B cell (primary cell): ENCODE results near the gene CLIP1. TPM values are rescaled to one million over a fixed set of nuclear protein-coding genes. Genes with fewer than 3 reads are reported as not detected.

Experiments
- ATAC-seq: fragments of 200-7000 bp; cut with Tn5 transposase; one replicate; pipeline ENCODE4 v1.10.0; 2021; ENCODE audit warnings: low read depth, mild to moderate bottlenecking, moderate number of reproducible peaks, moderate library complexity
- CTCF ChIA-PET: fragments of 350-600 bp; sonication (Branson Sonifier 250); formaldehyde crosslinking; loops from one replicate; lab custom pipeline; 2021; ENCODE audit warnings: antibody characterized with exemption, inconsistent platforms; lab: Charles Lee
- POLR2A ChIA-PET: fragments of 350-600 bp; sonication (Branson Sonifier 250); formaldehyde crosslinking; loops from one replicate; lab custom pipeline; 2021; ENCODE audit warnings: antibody characterized with exemption; lab: Charles Lee
- DNase-seq: peaks from one replicate; pipeline ENCODE4 v3.0.0; 2013
- H2AFZ ChIP-seq: 2 replicates; pipeline ENCODE4 v1.6.1; 2012; ENCODE audit warnings: mild to moderate bottlenecking, low read depth, low read length; ENCODE audit not compliant: insufficient read depth, poor library complexity, severe bottlenecking
- H3K27ac ChIP-seq, 2 donors: 1 replicate in 1 of 2; 2 replicates in 1 of 2; pipeline ENCODE4 v1.5.1; 2012 to 2013; ENCODE audit warnings: low read length in 2 of 2, mild to moderate bottlenecking in 2 of 2, moderate library complexity in 1 of 2
- H3K27me3 ChIP-seq, 4 experiments: fragments of 200-600 bp in 1 of 4; sonication (generic) in 1 of 4; replicated peaks in 1 of 4; 1 replicate in 2 of 4; 2 replicates in 2 of 4; pipeline versions ENCODE4 v1.6.1 to v1.7.0; 2013 to 2016; ENCODE audit warnings: low read length in 3 of 4, mild to moderate bottlenecking in 2 of 4, mixed read lengths in 1 of 4, moderate library complexity in 1 of 4; ENCODE audit not compliant: insufficient read depth in 4 of 4, control insufficient read depth in 3 of 4; ENCODE audit errors: control extremely low read depth in 1 of 4
- H3K36me3 ChIP-seq, 2 experiments: replicated peaks in 1 of 2; 1 replicate in 1 of 2; 2 replicates in 1 of 2; pipeline versions ENCODE4 v1.6.1 to v1.7.1; 2013; ENCODE audit warnings: low read length in 1 of 2; ENCODE audit not compliant: insufficient read depth in 2 of 2, control insufficient read depth in 1 of 2; ENCODE audit errors: control extremely low read depth in 1 of 2, extremely low read depth in 1 of 2
- H3K4me1 ChIP-seq, 2 donors: fragments of 200-600 bp in 1 of 2; sonication (generic) in 1 of 2; 1 replicate in 1 of 2; 2 replicates in 1 of 2; pipeline versions ENCODE4 v1.5.1 to v1.6.1; 2013 to 2017; ENCODE audit warnings: low read length in 2 of 2; ENCODE audit not compliant: control insufficient read depth in 2 of 2, insufficient read depth in 2 of 2
- H3K4me2 ChIP-seq: replicated peaks from 2 replicates; pipeline ENCODE3; 2012; ENCODE audit warnings: mild to moderate bottlenecking, low read depth, low read length; ENCODE audit not compliant: poor library complexity, severe bottlenecking
- H3K4me3 ChIP-seq, 5 experiments: fragments of 200-600 bp in 1 of 5; sonication (generic) in 1 of 5; 1 replicate in 3 of 5; 2 replicates in 2 of 5; pipeline versions ENCODE4 v1.5.1 to v1.7.0; 2011 to 2016; ENCODE audit warnings: low read length in 4 of 5, mild to moderate bottlenecking in 4 of 5, low read depth in 2 of 5, control low read depth in 1 of 5, moderate library complexity in 1 of 5; ENCODE audit not compliant: insufficient read depth in 1 of 5; ENCODE audit errors: control extremely low read depth in 1 of 5, extremely low read depth in 1 of 5
- H3K79me2 ChIP-seq: fragments of 200-600 bp; sonication (generic); one replicate; pipeline ENCODE4 v1.6.0; 2016; ENCODE audit warnings: low read length; ENCODE audit not compliant: control insufficient read depth, insufficient read depth
- H3K9ac ChIP-seq: fragments of 200-600 bp; sonication (generic); 2 replicates; pipeline ENCODE4 v1.6.1; 2017; ENCODE audit warnings: mild to moderate bottlenecking, low read length, moderate library complexity
- H3K9me3 ChIP-seq, 3 donors: one replicate each; pipeline versions ENCODE4 v1.6.1 to v1.7.1; 2013; ENCODE audit warnings: low read length in 2 of 3; ENCODE audit not compliant: control insufficient read depth in 2 of 3, insufficient read depth in 1 of 3; ENCODE audit errors: control extremely low read depth in 1 of 3
- H4K20me1 ChIP-seq: 2 replicates; pipeline ENCODE4 v1.6.0; 2012; ENCODE audit warnings: mild to moderate bottlenecking, low read length; ENCODE audit not compliant: insufficient read depth, control insufficient read depth, poor library complexity, severe bottlenecking
- H3K27ac Mint-ChIP-seq: one replicate; pipeline ENCODE4 v1.8.0; 2021; ENCODE audit warnings: mixed read lengths
- H3K27me3 Mint-ChIP-seq: one replicate; pipeline ENCODE4 v1.8.0; 2021; ENCODE audit warnings: mixed read lengths
- H3K4me1 Mint-ChIP-seq: one replicate; pipeline ENCODE4 v1.8.0; 2021; ENCODE audit warnings: mixed read lengths
- H3K4me3 Mint-ChIP-seq: one replicate; pipeline ENCODE4 v1.8.0; 2021; ENCODE audit warnings: mixed read lengths
- H3K9me3 Mint-ChIP-seq: one replicate; pipeline ENCODE4 v1.8.0; 2022; ENCODE audit warnings: mixed read lengths; ENCODE audit not compliant: insufficient read depth
- CTCF ChIP-seq: fragments of 200-600 bp; IDR thresholded peaks from one replicate; pipeline ENCODE4 v1.8.0; 2022; ENCODE audit warnings: antibody characterized with exemption, mild to moderate bottlenecking
- EZH2 ChIP-seq: IDR thresholded peaks from 2 replicates; pipeline ENCODE4 v1.6.1; 2012; ENCODE audit warnings: borderline replicate concordance, low read depth, mild to moderate bottlenecking, moderate library complexity, low read length; ENCODE audit not compliant: insufficient read depth, poor library complexity, severe bottlenecking
- WGBS: methylation state at CpG from one replicate; pipeline ENCODE4 v1.1.5; 2013; ENCODE audit warnings: missing lambda C conversion rate; ENCODE audit not compliant: insufficient coverage; 5-methylcytosine and 5-hydroxymethylcytosine counted together
- intact Hi-C: fragments of 100-400 bp; cut with micrococcal nuclease; formaldehyde crosslinking; loops from one replicate; pipeline ENCODE4 v1.10.0; 2022
- polyA plus RNA-seq: library from polyadenylated mRNA; depleted of rRNA; stranded (reverse); fragments of >200 nt; gene quantifications from 2 replicates; pipeline ENCODE4 v1.2.3, GENCODE V29; 2012
- total RNA-seq, 2 donors: library from RNA; stranded (reverse); fragments of 120-200 nt in 1 of 2; gene quantifications; 1 replicate in 1 of 2; 2 replicates in 1 of 2; pipeline versions ENCODE4 v1.2.3 to v1.2.4, GENCODE V29; 2013 to 2022

Gene CLIP1
- total and polyA plus RNA-seq, 2 donors (not counting 1 experiment from before 2014, with no cell fraction given): 17.0 to 64.9 TPM

- Mint-ChIP-seq H3K9me3 (no peaks in the 10 kb centered on the region), H3K27ac (no peak overlapping the region), H3K4me3 (no peak overlapping the region), H3K4me1 (no peaks in the 10 kb centered on the region), H3K27me3 (no peaks in the 10 kb centered on the region)
- Histone ChIP-seq H3K9me3 (no peaks in the 10 kb centered on the region), H4K20me1 (no peaks in the 10 kb centered on the region), H3K9ac (no peak overlapping the region), H3K36me3 (peaks cover 0 to 32% of the 10 kb centered on the region in 2 experiments), H3K4me3 (no peak overlapping the region), H2AFZ (no peak overlapping the region), H3K4me2 (no peak overlapping the region), H3K27me3 (no peaks in the 10 kb centered on the region), H3K4me1 (no peaks in the 10 kb centered on the region), H3K27ac (no peak overlapping the region), H3K79me2 (no peaks in the 10 kb centered on the region)
- 90% methylated on average over 17 of the region's 18 CpGs for WGBS
- intact Hi-C loops: no loop called here
- TF ChIP-seq CTCF (no peak), EZH2 (no peak)
- DNase-seq (no peak), ATAC-seq (no peak)
- POLR2A ChIA-PET: no interaction called here
- CTCF ChIA-PET: no interaction called here
Measured at GRCh38 chr12:122327494-122328385, 94.7 kb downstream of the CLIP1 start.

- Histone ChIP-seq H3K9ac (no peak overlapping the region), H3K36me3 (peaks cover 0 to 33% of the 10 kb centered on the region in 2 experiments), H3K4me1 (no peaks in the 10 kb centered on the region), H3K79me2 (no peaks in the 10 kb centered on the region), H4K20me1 (no peaks in the 10 kb centered on the region), H3K4me3 (no peak overlapping the region), H3K9me3 (no peaks in the 10 kb centered on the region), H3K4me2 (no peak overlapping the region), H3K27me3 (no peaks in the 10 kb centered on the region), H3K27ac (no peak overlapping the region), H2AFZ (no peak overlapping the region)
- no peak overlapping the region for H3K27ac Mint-ChIP-seq
- TF ChIP-seq CTCF (no peak), EZH2 (no peak)
- H3K27me3 Mint-ChIP-seq: no peaks in the 10 kb centered on the region
- no peaks in the 10 kb centered on the region for H3K9me3 Mint-ChIP-seq
- ChIA-PET POLR2A (no interaction called here), CTCF (no interaction called here)
- intact Hi-C loops: no loop called here
- ATAC-seq: no peak
- no peak overlapping the region for H3K4me3 Mint-ChIP-seq
- no peak for DNase-seq
- H3K4me1 Mint-ChIP-seq: no peaks in the 10 kb centered on the region
- WGBS: 100% methylated on average over 1 of the region's 1 CpG
Measured at GRCh38 chr12:122327014-122327413, 95.5 kb downstream of the CLIP1 start.
